Measurements from ENCODE around the gene BRSK2. TPM values are rescaled to one million over a fixed set of nuclear protein-coding genes. Genes with fewer than 3 reads are reported as not detected.
A peak's percentile ranks its signal among the peaks of the same experiment; 100 is the strongest.

The BRSK2 gene
- total RNA-seq, 4 donors from 2014 or later = 0.35 to 6.4 (median 0.40) TPM; not detected in 1

DNA sequence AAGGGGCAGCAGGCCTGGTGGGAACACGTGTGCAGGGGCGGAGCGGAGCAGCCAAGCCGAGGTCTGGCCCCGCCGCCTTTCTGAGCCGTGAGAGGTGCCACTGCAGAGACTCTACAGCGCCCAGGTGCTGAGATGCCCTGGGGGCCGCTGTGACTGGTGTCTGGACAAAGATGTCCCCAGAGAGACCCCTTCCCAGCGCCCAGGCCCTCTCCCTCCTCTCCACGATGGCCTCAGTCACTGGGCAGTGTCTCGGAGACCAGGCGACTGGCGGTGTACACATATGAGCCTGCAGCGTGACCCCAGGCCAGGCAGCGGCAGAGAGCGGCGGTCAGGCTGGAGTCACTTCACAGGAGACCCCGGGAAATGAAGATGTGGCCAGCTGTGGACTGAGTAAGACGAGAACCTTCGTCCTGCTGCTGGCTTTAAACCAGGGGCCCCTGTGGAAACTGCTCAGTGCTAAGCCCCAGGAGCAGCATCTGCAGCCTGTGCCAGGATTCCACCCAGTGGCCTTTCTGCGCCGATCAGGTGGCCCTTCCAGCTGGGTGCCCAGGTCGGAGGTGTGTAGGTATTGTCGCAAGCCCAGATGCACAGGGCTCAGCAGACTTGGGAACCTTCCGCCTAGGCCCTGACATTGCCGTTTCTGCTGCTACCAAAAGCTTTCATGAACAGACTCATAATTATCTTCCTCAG is 62.2 kb downstream of the BRSK2 start:
- no peak for DNase-seq
- no peaks in the 10 kb centered on the region for H3K36me3 ChIP-seq
- TF ChIP-seq, protein P1, sequence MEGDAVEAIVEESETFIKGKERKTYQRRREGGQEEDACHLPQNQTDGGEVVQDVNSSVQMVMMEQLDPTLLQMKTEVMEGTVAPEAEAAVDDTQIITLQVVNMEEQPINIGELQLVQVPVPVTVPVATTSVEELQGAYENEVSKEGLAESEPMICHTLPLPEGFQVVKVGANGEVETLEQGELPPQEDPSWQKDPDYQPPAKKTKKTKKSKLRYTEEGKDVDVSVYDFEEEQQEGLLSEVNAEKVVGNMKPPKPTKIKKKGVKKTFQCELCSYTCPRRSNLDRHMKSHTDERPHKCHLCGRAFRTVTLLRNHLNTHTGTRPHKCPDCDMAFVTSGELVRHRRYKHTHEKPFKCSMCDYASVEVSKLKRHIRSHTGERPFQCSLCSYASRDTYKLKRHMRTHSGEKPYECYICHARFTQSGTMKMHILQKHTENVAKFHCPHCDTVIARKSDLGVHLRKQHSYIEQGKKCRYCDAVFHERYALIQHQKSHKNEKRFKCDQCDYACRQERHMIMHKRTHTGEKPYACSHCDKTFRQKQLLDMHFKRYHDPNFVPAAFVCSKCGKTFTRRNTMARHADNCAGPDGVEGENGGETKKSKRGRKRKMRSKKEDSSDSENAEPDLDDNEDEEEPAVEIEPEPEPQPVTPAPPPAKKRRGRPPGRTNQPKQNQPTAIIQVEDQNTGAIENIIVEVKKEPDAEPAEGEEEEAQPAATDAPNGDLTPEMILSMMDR (IDR thresholded peaks at IDR 0.05) = no peak
- no peak for TF ChIP-seq POLR2A (IDR thresholded peaks at IDR 0.05)
- H3K27ac ChIP-seq = no peak overlapping the region
- H3K9me3 ChIP-seq = no peaks in the 10 kb centered on the region
- H3K4me1 ChIP-seq = peaks cover 0 to 9% (median 0%) of the 10 kb centered on the region in 4 donors
- H3K4me3 ChIP-seq = no peak overlapping the region
- H3K27me3 ChIP-seq = no peaks in the 10 kb centered on the region

DNA sequence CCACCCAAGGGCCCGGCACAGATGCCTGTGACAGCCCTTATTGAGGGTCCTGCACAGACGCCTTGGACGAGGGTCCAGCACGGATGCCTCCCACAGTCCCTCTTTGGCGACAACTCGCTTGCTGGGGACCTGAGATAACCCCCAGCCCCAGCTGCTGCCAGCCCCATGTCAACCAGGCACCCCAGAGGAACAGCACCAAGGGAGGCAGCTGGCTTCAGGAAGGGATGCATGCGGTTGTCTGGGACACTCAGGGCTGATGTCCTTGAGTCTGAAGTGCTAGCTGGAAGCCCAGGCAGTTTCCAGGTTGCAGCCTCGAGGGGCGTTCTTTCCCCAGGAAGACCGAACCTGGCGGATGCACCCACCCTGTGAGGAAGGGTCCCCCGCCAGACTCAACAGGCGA is 63.0 kb downstream of the BRSK2 start:
- no peak overlapping the region for H3K27ac ChIP-seq
- no peak for TF ChIP-seq POLR2A (IDR thresholded peaks at IDR 0.05)
- TF ChIP-seq, protein P1 (IDR thresholded peaks at IDR 0.05) = no peak
- no peaks in the 10 kb centered on the region for H3K27me3 ChIP-seq
- DNase-seq = no peak
- no peaks in the 10 kb centered on the region for H3K9me3 ChIP-seq
- no peaks in the 10 kb centered on the region for H3K36me3 ChIP-seq
- no peak overlapping the region for H3K4me3 ChIP-seq
- H3K4me1 ChIP-seq = peaks cover 0 to 9% (median 0%) of the 10 kb centered on the region in 4 donors

DNA sequence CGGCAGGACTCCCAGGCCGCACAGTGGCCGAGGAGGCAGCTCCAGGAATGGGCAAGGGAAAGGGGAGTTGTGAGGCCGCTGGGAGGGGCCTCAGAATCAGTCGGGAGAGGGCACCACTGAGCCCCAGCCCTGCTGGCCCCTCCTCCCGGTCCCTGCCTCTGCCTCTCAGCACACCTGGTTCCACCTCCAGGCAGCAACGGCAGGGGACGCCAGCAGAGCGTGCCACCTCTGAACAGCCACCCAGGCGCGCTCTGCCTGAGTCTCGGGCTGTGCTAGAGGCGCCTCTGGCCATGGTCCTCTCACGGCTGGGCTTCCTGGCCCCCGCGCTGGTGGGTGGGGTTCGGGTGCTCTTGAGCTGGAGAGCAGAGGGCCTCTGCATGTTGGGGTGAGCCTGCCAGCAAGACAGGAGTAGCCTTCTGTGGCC is 63.9 kb downstream of the BRSK2 start:
- Histone ChIP-seq H3K27ac (no peak overlapping the region), H3K27me3 (no peaks in the 10 kb centered on the region), H3K4me3 (no peak overlapping the region), H3K36me3 (no peaks in the 10 kb centered on the region), H3K4me1 (peaks cover 0 to 15% (median 1%) of the 10 kb centered on the region in 4 donors), H3K9me3 (no peaks in the 10 kb centered on the region)
- DNase-seq = peak in 1 of 3 donors; percentile 72
- no peak for TF ChIP-seq POLR2A (IDR thresholded peaks at IDR 0.05)
- TF ChIP-seq, protein P1 (IDR thresholded peaks at IDR 0.05) = peak in 4 of 6 experiments; percentile 24 to 60 (median 28)

DNA sequence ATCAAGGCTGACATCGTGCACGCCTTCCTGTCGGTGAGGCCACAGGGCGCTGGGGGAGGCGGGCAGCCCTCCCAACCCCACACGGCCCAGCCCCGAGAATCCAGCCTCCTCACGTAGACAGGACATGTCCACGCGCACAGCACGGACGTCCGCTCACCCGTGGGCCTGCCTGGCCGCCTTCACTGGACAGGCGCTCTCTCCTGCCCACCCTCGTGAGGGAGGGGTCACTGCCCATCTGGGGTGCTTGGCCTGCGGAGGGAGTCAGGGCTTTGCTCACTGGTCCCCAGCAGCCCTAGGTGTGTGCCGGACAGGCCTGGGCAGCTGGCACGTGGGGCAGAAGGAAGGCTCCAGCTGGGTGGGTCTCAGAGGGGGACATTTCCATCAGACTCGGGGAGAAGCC is 64.8 kb downstream of the BRSK2 start:
- no peak overlapping the region for H3K4me3 ChIP-seq
- H3K9me3 ChIP-seq = no peaks in the 10 kb centered on the region
- no peak for DNase-seq
- H3K27me3 ChIP-seq = no peaks in the 10 kb centered on the region
- no peaks in the 10 kb centered on the region for H3K36me3 ChIP-seq
- H3K4me1 ChIP-seq = peaks cover 0 to 25% (median 1%) of the 10 kb centered on the region in 4 donors
- TF ChIP-seq, protein P1 (IDR thresholded peaks at IDR 0.05) = no peak
- no peak for TF ChIP-seq POLR2A (IDR thresholded peaks at IDR 0.05)
- no peak overlapping the region for H3K27ac ChIP-seq

DNA sequence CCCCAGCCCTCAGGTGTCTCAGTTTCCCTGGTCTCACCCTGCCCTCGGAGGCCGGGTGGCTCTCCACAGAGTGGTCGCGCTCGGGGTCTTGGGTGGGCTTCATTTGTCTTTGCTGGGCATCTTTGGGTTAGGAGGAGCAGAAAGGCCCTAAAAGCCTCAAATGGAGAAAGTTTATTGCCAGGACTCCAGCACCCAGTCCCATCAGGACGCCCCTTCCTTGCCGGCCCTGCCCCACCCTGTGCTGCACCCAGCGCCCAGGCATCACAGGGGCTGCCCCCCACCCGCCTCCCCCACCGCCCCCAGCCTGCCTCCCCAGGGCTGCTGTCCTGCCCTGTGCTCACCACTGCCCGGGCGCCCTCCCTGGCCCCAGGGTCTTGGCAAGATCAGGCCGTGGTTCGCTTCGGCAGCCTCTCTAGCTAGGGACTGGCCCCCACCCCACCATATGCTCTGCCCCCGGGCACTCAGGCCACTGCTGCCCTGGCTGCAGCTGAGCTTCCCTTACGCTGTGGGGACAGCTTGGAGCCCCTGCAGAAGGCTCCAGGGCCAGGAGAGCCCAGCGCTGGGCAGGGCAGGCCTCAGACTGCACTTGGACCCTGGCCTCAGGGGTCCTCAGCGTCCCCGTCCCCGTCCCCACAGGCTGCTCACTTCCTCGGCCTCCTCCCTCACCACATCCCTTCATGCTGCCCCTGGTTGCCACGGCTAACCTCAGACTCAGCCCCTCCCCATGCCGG is 65.5 kb downstream of the BRSK2 start:
- Histone ChIP-seq H3K27ac (no peak overlapping the region), H3K27me3 (no peaks in the 10 kb centered on the region), H3K36me3 (no peaks in the 10 kb centered on the region), H3K9me3 (no peaks in the 10 kb centered on the region), H3K4me3 (no peak overlapping the region), H3K4me1 (peaks cover 0 to 31% (median 1%) of the 10 kb centered on the region in 4 donors)
- TF ChIP-seq POLR2A (IDR thresholded peaks at IDR 0.05) = no peak
- TF ChIP-seq, protein P1 (IDR thresholded peaks at IDR 0.05) = no peak
- no peak for DNase-seq

Data from Peyer's patch (tissue), 4 donors.